HCT116 (cell line): ENCODE measurements around the gene ARPC1A. TPM values are rescaled to one million over a fixed set of nuclear protein-coding genes. Genes with fewer than 3 reads are reported as not detected.

ENCODE experiments used
- ATAC-seq: fragments of 200-7000 bp; cut with Tn5 transposase; 2 replicates; pipeline ENCODE4 v1.9.1; 2020; ENCODE audit warnings: mild to moderate bottlenecking, moderate library complexity
- BruUV-seq: library from RNA; stranded (reverse); fragments of 400-500 nt; replicated peaks from 2 replicates; lab custom pipeline; 2021; lab: Mats Ljungman, UMichigan
- CTCF ChIA-PET: fragments of 300-600 bp; sonication (Branson Sonifier 250); formaldehyde crosslinking; loops from one replicate; lab custom pipeline; 2021; ENCODE audit warnings: antibody characterized with exemption; lab: Charles Lee
- POLR2A ChIA-PET: fragments of 300-600, 350-600 bp; sonication (Branson Sonifier 250); formaldehyde crosslinking; loops from one replicate; lab custom pipeline; 2021; ENCODE audit warnings: antibody characterized with exemption; lab: Charles Lee
- RAD21 ChIA-PET, 2 experiments: fragments of 300-600 bp; sonication (Branson Sonifier 250); formaldehyde crosslinking; loops; one replicate each; lab custom pipeline; 2023; ENCODE audit warnings: low total read pairs in 2 of 2; ENCODE audit not compliant: uncharacterized antibody in 2 of 2, unreplicated experiment in 2 of 2, low non-redundant PET in 1 of 2; lab: Charles Lee
- DNase-seq: peaks from one replicate; pipeline ENCODE4 v3.0.0-alpha.2; 2010; ENCODE audit warnings: low read depth, low spot score
- H2AFZ ChIP-seq: fragments of 200-600 bp; shearing (Covaris generic), sonication (generic); 2 replicates; pipeline ENCODE4 v1.6.1; 2017; ENCODE audit warnings: low read depth, mixed run types, mixed read lengths, antibody characterized with exemption, low read length; ENCODE audit not compliant: poor library complexity, severe bottlenecking
- H3K27ac ChIP-seq: 2 replicates; pipeline ENCODE4 v1.5.1; 2012; ENCODE audit warnings: low read depth, low read length
- H3K27me3 ChIP-seq: fragments of 200-600 bp; sonication (generic); 2 replicates; pipeline ENCODE4 v1.6.1; 2016; ENCODE audit warnings: mixed run types, low read length, mixed read lengths; ENCODE audit not compliant: insufficient read depth
- H3K36me3 ChIP-seq, 2 experiments: fragments of 200-500 bp in 1 of 2; fragments of 200-600 bp in 1 of 2; sonication (Bioruptor generic) in 1 of 2; sonication (generic) in 1 of 2; 2 replicates each; pipeline versions ENCODE4 v1.5.1 to v1.6.1; 2014 to 2016; ENCODE audit warnings: low read length in 2 of 2, inconsistent platforms in 1 of 2, mixed read lengths in 1 of 2, mixed run types in 1 of 2; ENCODE audit not compliant: insufficient read depth in 2 of 2, control insufficient read depth in 1 of 2
- H3K4me1 ChIP-seq, 2 experiments: fragments of 200-600 bp in 1 of 2; sonication (generic) in 1 of 2; 2 replicates each; pipeline versions ENCODE4 v1.5.1 to v1.6.1; 2012 to 2017; ENCODE audit warnings: low read length in 2 of 2, inconsistent platforms in 1 of 2, mild to moderate bottlenecking in 1 of 2, mixed read lengths in 1 of 2, mixed run types in 1 of 2, moderate library complexity in 1 of 2; ENCODE audit not compliant: insufficient read depth in 2 of 2, control insufficient read depth in 1 of 2
- H3K4me2 ChIP-seq: fragments of 200-600 bp; sonication (generic); 2 replicates; pipeline ENCODE4 v1.6.1; 2017; ENCODE audit warnings: mixed run types, low read length, mixed read lengths
- H3K4me3 ChIP-seq, 2 experiments: fragments of 200-600 bp in 1 of 2; sonication (generic) in 1 of 2; replicated peaks in 1 of 2; 2 replicates each; pipeline ENCODE4 v1.5.1; 2011 to 2016; ENCODE audit warnings: low read length in 2 of 2, control low read depth in 1 of 2, low read depth in 1 of 2, mild to moderate bottlenecking in 1 of 2, mixed read lengths in 1 of 2, mixed run types in 1 of 2
- H3K79me2 ChIP-seq: fragments of 200-600 bp; sonication (generic); 2 replicates; pipeline ENCODE4 v1.6.1; 2017; ENCODE audit warnings: mild to moderate bottlenecking, mixed run types, low read length, moderate library complexity, mixed read lengths; ENCODE audit not compliant: insufficient read depth
- H3K9ac ChIP-seq: fragments of 200-600 bp; sonication (generic); 2 replicates; pipeline ENCODE4 v1.6.1; 2016; ENCODE audit warnings: low read length, mixed read lengths
- H3K9me2 ChIP-seq: fragments of 200-600 bp; sonication (generic), shearing (Covaris generic); 2 replicates; pipeline ENCODE4 v1.6.1; 2017; ENCODE audit warnings: mixed run types, mild to moderate bottlenecking, moderate library complexity; ENCODE audit not compliant: insufficient read depth
- H3K9me3 ChIP-seq, 2 experiments: fragments of 200-500 bp in 1 of 2; fragments of 200-600 bp in 1 of 2; sonication (Bioruptor generic) in 1 of 2; sonication (generic) in 1 of 2; 2 replicates each; pipeline ENCODE4 v1.6.1; 2014 to 2017; ENCODE audit warnings: low read length in 2 of 2, mixed read lengths in 2 of 2, inconsistent platforms in 1 of 2, low read depth in 1 of 2, mild to moderate bottlenecking in 1 of 2, mixed run types in 1 of 2, moderate library complexity in 1 of 2; ENCODE audit not compliant: control insufficient read depth in 1 of 2, insufficient read depth in 1 of 2
- H4K20me1 ChIP-seq: fragments of 200-600 bp; sonication (generic), shearing (Covaris generic); 2 replicates; pipeline ENCODE4 v1.6.1; 2017; ENCODE audit warnings: mixed run types, mild to moderate bottlenecking, moderate library complexity; ENCODE audit not compliant: insufficient read depth
- ATF3 ChIP-seq: IDR thresholded peaks from 2 replicates; pipeline ENCODE4 v1.6.1; 2012
- CBX3 ChIP-seq: IDR thresholded peaks from 2 replicates; pipeline ENCODE4 v1.6.1; 2012; ENCODE audit warnings: low read depth
- CEBPB ChIP-seq: IDR thresholded peaks from 2 replicates; pipeline ENCODE4 v1.6.1; 2012; ENCODE audit warnings: low read depth
- CTCF ChIP-seq, 3 experiments: fragments of 200-600 bp in 1 of 3; sonication (generic) in 1 of 3; IDR thresholded peaks in 2 of 3; conservative IDR thresholded peaks in 1 of 3; 2 replicates each; pipeline ENCODE4 v1.5.1; 2012 to 2017; ENCODE audit warnings: low read depth in 2 of 3, low read length in 2 of 3, antibody characterized with exemption in 1 of 3, borderline replicate concordance in 1 of 3, control low read depth in 1 of 3, mild to moderate bottlenecking in 1 of 3, mixed read lengths in 1 of 3, mixed run types in 1 of 3, moderate library complexity in 1 of 3; ENCODE audit not compliant: insufficient read depth in 1 of 3
- EZH2 ChIP-seq: fragments of 200-600 bp; sonication (generic); IDR thresholded peaks from 2 replicates; pipeline ENCODE4 v1.6.1; 2017; ENCODE audit warnings: antibody characterized with exemption, mixed run types
- FOSL1 ChIP-seq: IDR thresholded peaks from 2 replicates; pipeline ENCODE4 v1.6.1; 2012; ENCODE audit warnings: low read depth
- JUND ChIP-seq: IDR thresholded peaks from 2 replicates; pipeline ENCODE4 v1.6.1; 2012
- POLR2A ChIP-seq: IDR thresholded peaks from 2 replicates; pipeline ENCODE4 v1.7.0; 2011; ENCODE audit warnings: borderline replicate concordance; ENCODE audit not compliant: insufficient read depth, insufficient read length; ENCODE audit errors: extremely low read depth
- RAD21 ChIP-seq: IDR thresholded peaks from 2 replicates; pipeline ENCODE4 v1.6.1; 2012; ENCODE audit warnings: low read depth, mild to moderate bottlenecking
- SIN3A ChIP-seq: IDR thresholded peaks from 2 replicates; pipeline ENCODE4 v1.6.1; 2012; ENCODE audit warnings: low read depth
- SP1 ChIP-seq: IDR thresholded peaks from 2 replicates; pipeline ENCODE4 v1.6.1; 2012; ENCODE audit warnings: low read depth
- TCF7L2 ChIP-seq: IDR thresholded peaks from 2 replicates; pipeline ENCODE4 v1.7.0; 2011; ENCODE audit warnings: borderline replicate concordance, inconsistent platforms; ENCODE audit not compliant: insufficient read depth, insufficient read length; ENCODE audit errors: extremely low read depth
- YY1 ChIP-seq: IDR thresholded peaks from 2 replicates; pipeline ENCODE4 v1.6.1; 2011; ENCODE audit warnings: low read length, low read depth, moderate library complexity, mild to moderate bottlenecking; ENCODE audit not compliant: insufficient replicate concordance; ENCODE audit errors: extremely low read depth
- ZBTB33 ChIP-seq: IDR thresholded peaks from 2 replicates; pipeline ENCODE4 v1.6.1; 2011; ENCODE audit warnings: mild to moderate bottlenecking, low read length, moderate library complexity; ENCODE audit not compliant: insufficient replicate concordance; ENCODE audit errors: extremely low read depth
- ZFX ChIP-seq: fragments of 450-650 bp; IDR thresholded peaks from 2 replicates; pipeline ENCODE4 v1.6.1; 2017
- ZNF274 ChIP-seq: fragments of 200-500 bp; sonication (Bioruptor generic); IDR thresholded peaks from 2 replicates; pipeline ENCODE4 v1.6.1; 2014; ENCODE audit warnings: mild to moderate bottlenecking, low read depth, low read length, inconsistent platforms
- intact Hi-C: fragments of 100-400 bp; cut with micrococcal nuclease; formaldehyde crosslinking; loops from 2 replicates; pipeline ENCODE4 v1.10.0; 2022
- total RNA-seq: library from RNA; stranded (reverse); gene quantifications from one replicate; pipeline ENCODE4 v1.2.1, GENCODE V29; 2021; ENCODE audit not compliant: unreplicated experiment
- TF ChIP-seq, protein P1 (sequence below): IDR thresholded peaks from 2 replicates; pipeline ENCODE4 v1.6.1; 2012

ARPC1A gene
- total RNA-seq, 1 experiment from 2014 or later = 250 TPM

GRCh38 chr7:99309111-99309510 is 16.6 kb upstream of the ARPC1A start:
- Histone ChIP-seq H3K79me2 (no peaks in the 10 kb centered on the region), H3K4me1 (peaks cover 0 to 8% of the 10 kb centered on the region in 2 experiments; a peak in 2 of 4 replicates), H3K4me2 (no peak overlapping the region), H3K27ac (no peak overlapping the region), H3K27me3 (no peaks in the 10 kb centered on the region), H2AFZ (no peak overlapping the region), H3K4me3 (no peak overlapping the region), H3K9me2 (no peaks in the 10 kb centered on the region), H3K9ac (no peak overlapping the region), H3K36me3 (no peaks in the 10 kb centered on the region), H4K20me1 (no peaks in the 10 kb centered on the region), H3K9me3 (peaks cover 3 to 4% of the 10 kb centered on the region in 2 experiments; a peak in 1 of 4 replicates)
- ChIA-PET POLR2A (no interaction called here), CTCF (no interaction called here), RAD21 (no interaction called here)
- ATAC-seq = no peak
- no peak for TF ChIP-seq RAD21
- no peak for TF ChIP-seq CEBPB
- no peak for TF ChIP-seq EZH2
- TF ChIP-seq FOSL1 = no peak
- TF ChIP-seq JUND = no peak
- no peak for TF ChIP-seq YY1
- TF ChIP-seq SIN3A = no peak
- TF ChIP-seq ZNF274 = no peak
- no peak for TF ChIP-seq CBX3
- no peak for TF ChIP-seq ZFX
- no peak for TF ChIP-seq ATF3
- DNase-seq = no peak
- intact Hi-C loops = no loop called here
- no TSS peak for BruUV-seq

DNA sequence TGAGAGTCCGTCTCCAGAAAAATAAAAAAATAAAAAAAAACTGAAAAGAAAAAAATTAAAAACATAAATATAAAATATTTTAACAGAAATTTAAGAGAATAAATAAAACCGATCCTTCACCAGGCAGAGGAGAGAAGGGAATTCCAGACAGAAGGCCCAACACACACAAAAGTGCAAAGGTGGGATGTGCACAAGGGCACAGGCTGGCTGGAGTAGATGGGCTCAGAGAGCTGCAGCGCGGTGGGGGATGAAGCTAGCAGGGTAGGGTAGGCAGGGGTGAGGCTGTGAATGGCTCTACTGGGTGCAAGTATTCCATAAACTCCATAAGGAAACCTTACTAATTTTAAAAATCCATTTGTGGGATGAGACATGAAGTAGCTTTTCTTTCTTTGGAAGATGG is 15.7 kb upstream of the ARPC1A start:
- intact Hi-C loops = no loop called here
- H3K4me1 ChIP-seq = peaks cover 0 to 16% of the 10 kb centered on the region in 2 experiments; a peak in 2 of 4 replicates
- no peak overlapping the region for H3K4me2 ChIP-seq
- H2AFZ ChIP-seq = no peak overlapping the region
- no peaks in the 10 kb centered on the region for H3K79me2 ChIP-seq
- ATAC-seq (no peak), DNase-seq (no peak)
- H3K36me3 ChIP-seq = no peaks in the 10 kb centered on the region
- no TSS peak for BruUV-seq
- ChIA-PET POLR2A (no interaction called here), CTCF (no interaction called here), RAD21 (interaction anchor here in 1 of 2 experiments (0.6 kb wide), 1 partner anchor 33 kb away, joined by 3 read pairs; no protein-coding TSS in a partner anchor)
- no peaks in the 10 kb centered on the region for H3K27me3 ChIP-seq
- H3K4me3 ChIP-seq = no peak overlapping the region
- H3K9me2 ChIP-seq = no peaks in the 10 kb centered on the region
- no peak overlapping the region for H3K9ac ChIP-seq
- H3K9me3 ChIP-seq = peaks cover 3 to 4% of the 10 kb centered on the region in 2 experiments; a peak in 1 of 4 replicates
- no peak overlapping the region for H3K27ac ChIP-seq
- no peaks in the 10 kb centered on the region for H4K20me1 ChIP-seq
- TF ChIP-seq SP1 (no peak), CTCF (IDR thresholded peaks at IDR 0.05 in 2 of 3, conservative IDR thresholded peaks at IDR 0.05 in 1 of 3; ENCODE audit: borderline replicate concordance in 1 of 3, insufficient read depth in 1 of 3, low read depth in 2 of 3, low read length in 2 of 3) (no peak), JUND (no peak), EZH2 (no peak), ZFX (no peak), YY1 (no peak), ZBTB33 (no peak), TCF7L2 (no peak), CEBPB (no peak), SIN3A (no peak), POLR2A (no peak)
- TF ChIP-seq, protein P1, sequence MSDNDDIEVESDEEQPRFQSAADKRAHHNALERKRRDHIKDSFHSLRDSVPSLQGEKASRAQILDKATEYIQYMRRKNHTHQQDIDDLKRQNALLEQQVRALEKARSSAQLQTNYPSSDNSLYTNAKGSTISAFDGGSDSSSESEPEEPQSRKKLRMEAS = no peak
